Measurements from ENCODE around the gene LAG3.

Gene LAG3

DNA sequence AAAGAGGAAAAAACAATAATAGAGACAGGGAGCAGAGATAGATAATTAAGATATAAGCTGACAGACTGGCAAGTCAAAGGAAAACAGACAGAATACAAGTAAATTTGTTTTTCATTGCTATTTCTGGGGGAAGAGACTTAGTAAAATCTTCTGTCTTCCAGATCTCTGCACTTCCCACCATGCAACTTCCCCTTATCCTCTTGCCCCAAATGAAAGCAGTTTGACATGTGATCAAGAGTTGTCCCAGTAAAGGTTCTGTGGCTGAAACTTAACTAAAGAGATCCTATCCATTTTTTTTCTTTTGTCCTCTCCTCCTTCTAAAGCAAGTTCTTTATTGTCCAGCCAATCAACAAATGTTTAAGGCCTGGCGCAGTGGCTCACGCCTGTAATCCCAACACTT lies 17.9 kb upstream of the LAG3 start:
- TF ChIP-seq ZFX (IDR thresholded peaks at IDR 0.05; ENCODE audit: borderline replicate concordance): no peak
- TF ChIP-seq, protein P1, sequence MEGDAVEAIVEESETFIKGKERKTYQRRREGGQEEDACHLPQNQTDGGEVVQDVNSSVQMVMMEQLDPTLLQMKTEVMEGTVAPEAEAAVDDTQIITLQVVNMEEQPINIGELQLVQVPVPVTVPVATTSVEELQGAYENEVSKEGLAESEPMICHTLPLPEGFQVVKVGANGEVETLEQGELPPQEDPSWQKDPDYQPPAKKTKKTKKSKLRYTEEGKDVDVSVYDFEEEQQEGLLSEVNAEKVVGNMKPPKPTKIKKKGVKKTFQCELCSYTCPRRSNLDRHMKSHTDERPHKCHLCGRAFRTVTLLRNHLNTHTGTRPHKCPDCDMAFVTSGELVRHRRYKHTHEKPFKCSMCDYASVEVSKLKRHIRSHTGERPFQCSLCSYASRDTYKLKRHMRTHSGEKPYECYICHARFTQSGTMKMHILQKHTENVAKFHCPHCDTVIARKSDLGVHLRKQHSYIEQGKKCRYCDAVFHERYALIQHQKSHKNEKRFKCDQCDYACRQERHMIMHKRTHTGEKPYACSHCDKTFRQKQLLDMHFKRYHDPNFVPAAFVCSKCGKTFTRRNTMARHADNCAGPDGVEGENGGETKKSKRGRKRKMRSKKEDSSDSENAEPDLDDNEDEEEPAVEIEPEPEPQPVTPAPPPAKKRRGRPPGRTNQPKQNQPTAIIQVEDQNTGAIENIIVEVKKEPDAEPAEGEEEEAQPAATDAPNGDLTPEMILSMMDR (IDR thresholded peaks at IDR 0.05): no peak
- H3K27ac ChIP-seq: peak overlapping the region; percentile 97

DNA sequence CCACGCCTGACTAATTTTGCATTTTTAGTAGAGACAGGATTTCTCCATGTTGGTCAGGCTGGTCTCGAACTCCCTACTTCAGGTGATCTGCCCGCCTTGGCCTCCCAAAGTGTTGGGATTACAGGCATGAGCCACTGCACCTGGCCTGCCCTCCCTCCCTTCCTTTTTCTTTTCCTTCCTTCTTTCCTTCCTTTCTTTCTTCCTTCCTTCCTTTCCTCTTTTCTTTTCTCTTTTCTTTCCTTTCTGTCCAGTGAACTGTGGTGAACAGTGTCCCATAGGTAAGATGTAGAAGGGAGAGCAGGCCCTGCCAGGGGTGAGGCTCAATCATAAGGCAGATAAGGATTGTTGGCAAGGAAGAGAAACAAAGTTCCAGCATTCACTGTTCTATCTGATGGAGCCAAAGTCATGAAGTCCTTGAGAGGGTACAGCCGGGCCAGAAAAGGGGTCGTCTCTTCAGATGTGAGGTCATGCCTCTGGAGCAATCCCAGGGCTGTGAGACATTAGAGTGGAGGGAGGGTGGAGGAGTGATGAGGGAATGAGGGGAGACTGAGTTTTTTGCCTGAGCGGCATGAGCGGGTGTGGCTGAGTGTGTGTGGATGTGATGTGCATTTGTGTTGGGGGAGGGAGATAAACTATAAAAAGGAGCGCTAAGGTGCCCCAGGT lies 15.2 kb upstream of the LAG3 start:
- no peak for TF ChIP-seq ZFX (IDR thresholded peaks at IDR 0.05; ENCODE audit: borderline replicate concordance)
- TF ChIP-seq, protein P1 (IDR thresholded peaks at IDR 0.05): no peak
- H3K27ac ChIP-seq: no peak overlapping the region; the same call in 1 of the 2 replicates

DNA sequence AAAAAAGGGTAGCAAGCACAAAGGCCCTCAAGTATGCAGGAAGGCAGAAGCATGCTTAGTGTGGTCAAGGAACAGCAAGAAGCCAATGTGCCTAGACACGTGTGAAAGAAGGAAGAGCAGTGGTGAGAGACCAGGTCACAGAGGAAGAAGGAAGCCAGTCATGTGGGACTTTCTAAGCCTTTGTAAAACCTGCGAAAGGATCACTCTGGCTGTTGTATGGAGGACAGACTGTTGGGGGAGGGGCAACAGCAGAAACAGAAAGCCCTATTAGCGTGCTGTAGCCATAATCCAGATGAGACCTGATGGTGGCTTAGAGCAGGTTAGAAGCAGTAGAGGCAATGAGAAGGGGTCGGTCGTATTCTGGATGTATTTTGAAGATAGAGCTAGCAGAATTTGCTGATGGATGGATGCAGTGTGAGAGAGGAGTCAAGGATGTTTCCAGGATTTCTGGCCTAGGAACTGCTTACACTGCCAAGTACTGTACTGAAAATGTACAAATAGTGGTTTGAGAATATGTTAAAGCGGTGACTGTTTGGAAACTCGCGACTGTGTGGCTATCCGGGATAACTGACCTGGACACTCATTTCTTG lies 13.7 kb upstream of the LAG3 start:
- no peak overlapping the region for H3K27ac ChIP-seq
- TF ChIP-seq ZFX (IDR thresholded peaks at IDR 0.05; ENCODE audit: borderline replicate concordance): no peak
- TF ChIP-seq, protein P1 (IDR thresholded peaks at IDR 0.05): no peak

DNA sequence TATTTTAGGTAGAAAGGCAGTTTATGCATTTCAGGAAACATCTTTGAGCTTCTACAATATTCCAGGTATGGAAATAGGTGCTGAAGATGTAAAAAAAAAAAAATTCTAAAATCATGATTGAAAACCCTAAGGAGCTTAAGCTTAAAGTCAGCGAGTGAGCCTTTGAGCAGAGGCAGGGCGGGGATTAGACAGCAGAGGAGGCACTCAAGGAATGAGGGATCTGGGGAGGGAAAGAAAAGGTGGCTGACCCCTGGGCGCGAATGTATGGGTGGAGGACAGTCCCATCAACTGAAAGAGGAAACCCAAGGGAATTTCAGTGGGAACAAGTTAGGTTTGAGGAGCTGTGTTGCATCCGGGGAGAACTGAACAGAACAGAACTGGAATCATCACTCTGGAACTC lies 12.6 kb upstream of the LAG3 start:
- H3K27ac ChIP-seq: no peak overlapping the region

DNA sequence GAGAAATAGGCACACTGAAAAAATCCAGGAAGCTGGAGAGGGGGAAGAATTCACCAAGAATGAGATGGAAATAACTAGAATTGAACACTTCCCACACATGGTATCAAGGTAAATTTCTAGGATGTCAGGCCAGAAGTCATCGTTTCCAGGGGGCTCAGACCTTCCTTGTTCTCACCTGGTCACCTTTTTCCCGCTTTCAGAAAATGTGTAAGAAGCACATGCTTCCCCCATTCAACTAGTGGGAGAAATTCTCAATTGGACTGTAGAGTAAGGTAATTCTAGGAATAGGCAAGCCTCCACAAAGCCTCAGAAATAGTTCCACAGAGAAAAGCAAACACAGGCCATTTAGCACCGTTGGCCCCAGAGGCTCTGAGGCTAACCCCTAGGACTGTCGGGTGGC lies 8.9 kb upstream of the LAG3 start:
- TF ChIP-seq, protein P1 (IDR thresholded peaks at IDR 0.05): no peak
- TF ChIP-seq ZFX (IDR thresholded peaks at IDR 0.05; ENCODE audit: borderline replicate concordance): no peak
- H3K27ac ChIP-seq: peak overlapping the region; percentile 99

More for the DNA sequence above, 12.6 kb upstream of the LAG3 start:
- TF ChIP-seq ZFX (IDR thresholded peaks at IDR 0.05; ENCODE audit: borderline replicate concordance): no peak
- TF ChIP-seq, protein P1 (IDR thresholded peaks at IDR 0.05): no peak

DNA sequence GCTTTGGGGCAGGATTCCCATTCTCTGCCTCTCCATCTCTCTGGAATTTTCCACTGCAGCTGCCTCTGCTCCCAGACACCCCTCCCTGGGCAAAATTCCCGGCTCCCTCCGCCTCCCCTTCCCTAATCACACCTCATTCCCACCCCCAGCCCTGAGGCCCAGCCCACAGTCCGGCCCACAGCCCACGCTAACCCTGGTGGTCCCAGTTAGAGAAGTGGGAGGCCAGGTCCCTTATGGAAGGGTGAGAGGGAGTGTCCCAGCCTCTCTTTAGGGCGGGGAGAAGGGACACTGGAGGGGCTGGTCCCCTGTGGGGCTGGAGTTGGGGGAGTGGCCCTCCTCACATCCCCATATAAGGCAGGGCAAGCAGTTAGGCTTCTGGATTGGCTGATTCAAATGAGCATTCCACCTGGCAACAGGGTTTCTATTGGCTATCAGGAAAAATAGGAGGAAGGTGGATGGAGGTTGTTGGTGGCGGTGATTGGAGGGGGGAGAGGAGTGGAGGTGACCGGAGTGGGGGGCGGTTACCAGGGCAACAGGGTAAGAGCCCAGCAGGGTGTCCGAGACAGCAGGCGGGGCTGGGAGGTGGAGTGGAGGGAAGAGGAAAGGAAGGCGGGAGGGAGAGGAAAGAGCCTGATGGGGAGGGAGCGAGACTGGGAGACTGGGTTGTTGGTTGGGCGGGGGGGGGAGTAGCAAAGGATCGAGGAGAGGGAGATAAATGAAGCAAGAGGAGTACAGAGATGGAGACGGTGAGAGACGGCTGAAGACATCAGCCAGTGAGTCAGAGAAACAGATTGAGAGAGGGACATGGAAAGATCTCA lies 8.1 kb upstream of the LAG3 start:
- TF ChIP-seq, protein P1 (IDR thresholded peaks at IDR 0.05): no peak
- TF ChIP-seq ZFX (IDR thresholded peaks at IDR 0.05; ENCODE audit: borderline replicate concordance): no peak
- peak overlapping the region; percentile 99 for H3K27ac ChIP-seq
